Vagina (tissue), 2 donors: ENCODE measurements around the gene PRB2. TPM values are rescaled to one million over a fixed set of nuclear protein-coding genes. Genes with fewer than 3 reads are reported as not detected.
"Not testable (repeated sequence)": the region's sequence is repeated elsewhere in the genome, so short reads cannot be mapped to it uniquely, and the experiment has no call there.

Experiments
- DNase-seq, 2 donors: peaks; one replicate each; pipeline ENCODE4 v3.0.0-alpha.2; 2017; ENCODE audit errors: extremely low spot score in 2 of 2
- H3K27ac ChIP-seq: fragments of 200-600 bp; sonication (generic); one replicate; pipeline ENCODE4 v1.5.1; 2019
- H3K27me3 ChIP-seq: fragments of 200-600 bp; sonication (generic); one replicate; pipeline ENCODE4 v1.5.1; 2019
- H3K36me3 ChIP-seq, 2 donors: fragments of 200-600 bp; sonication (generic); one replicate each; pipeline ENCODE4 v1.5.1; 2017 to 2019
- H3K4me1 ChIP-seq: fragments of 200-600 bp; sonication (generic); one replicate; pipeline ENCODE4 v1.5.1; 2019
- H3K4me3 ChIP-seq, 2 donors: fragments of 200-600 bp; sonication (generic); 1 replicate in 1 of 2; 2 replicates in 1 of 2; pipeline ENCODE4 v1.5.1; 2016 to 2019
- H3K9me3 ChIP-seq: fragments of 200-600 bp; sonication (generic); one replicate; pipeline ENCODE4 v1.5.1; 2019
- CTCF ChIP-seq, 3 experiments: fragments of 450-650 bp in 2 of 3; fragments of 200-600 bp in 1 of 3; sonication (generic) in 1 of 3; IDR thresholded peaks; one replicate each; pipeline ENCODE4 v1.5.1; 2017 to 2019; ENCODE audit warnings: antibody characterized with exemption in 3 of 3, mild to moderate bottlenecking in 2 of 3, moderate library complexity in 2 of 3
- POLR2A ChIP-seq, 2 donors: fragments of 450-650 bp; IDR thresholded peaks; one replicate each; pipeline ENCODE4 v1.6.1; 2017; ENCODE audit warnings: antibody characterized with exemption in 2 of 2, mild to moderate bottlenecking in 2 of 2, moderate library complexity in 2 of 2
- POLR2AphosphoS5 ChIP-seq, 2 donors: sonication (generic); formaldehyde crosslinking; IDR thresholded peaks; one replicate each; pipeline ENCODE4 v1.9.0; 2017; ENCODE audit warnings: antibody characterized with exemption in 2 of 2, mild to moderate bottlenecking in 2 of 2, low read depth in 1 of 2; ENCODE audit not compliant: insufficient read depth in 1 of 2
- intact Hi-C: fragments of 100-400 bp; cut with DNase I; formaldehyde crosslinking; loops from one replicate; pipeline ENCODE4 v1.15.1; 2023
- total RNA-seq: library from RNA; depleted of rRNA; stranded (reverse); fragments of >200 nt; gene quantifications from one replicate; pipeline ENCODE4 v1.2.3, GENCODE V29; 2016

PRB2 gene
- total RNA-seq, 1 donor from 2014 or later, result not detected

- H3K36me3 ChIP-seq, result no peaks in the 10 kb centered on the region
- no peaks in the 10 kb centered on the region for H3K27me3 ChIP-seq
- TF ChIP-seq POLR2AphosphoS5 (IDR thresholded peaks at IDR 0.05; ENCODE audit: insufficient read depth in 1 of 2, low read depth in 1 of 2), result no peak
- TF ChIP-seq POLR2A (IDR thresholded peaks at IDR 0.05), result no peak
- TF ChIP-seq CTCF (IDR thresholded peaks at IDR 0.05), result no peak
- H3K4me3 ChIP-seq, result no peak overlapping the region
- intact Hi-C loops, result no loop called here
- H3K4me1 ChIP-seq, result no peaks in the 10 kb centered on the region
- no peak for DNase-seq
- no peak overlapping the region for H3K27ac ChIP-seq
- H3K9me3 ChIP-seq, result no peaks in the 10 kb centered on the region
Measured at GRCh38 chr12:11408096-11408495, 12.7 kb upstream of the PRB2 start.

- no peak for DNase-seq
- no peaks in the 10 kb centered on the region for H3K36me3 ChIP-seq
- H3K4me3 ChIP-seq, result no peak overlapping the region
- TF ChIP-seq POLR2A (IDR thresholded peaks at IDR 0.05) (no peak), POLR2AphosphoS5 (IDR thresholded peaks at IDR 0.05; ENCODE audit: insufficient read depth in 1 of 2, low read depth in 1 of 2) (no peak), CTCF (IDR thresholded peaks at IDR 0.05) (no peak)
- H3K9me3 ChIP-seq, result no peaks in the 10 kb centered on the region
- H3K27ac ChIP-seq, result no peak overlapping the region
- no peaks in the 10 kb centered on the region for H3K4me1 ChIP-seq
- intact Hi-C loops, result no loop called here
- no peaks in the 10 kb centered on the region for H3K27me3 ChIP-seq
Measured at GRCh38 chr12:11397366-11397765, 2.0 kb upstream of the PRB2 start.

GRCh38 chr12:11391456-11391855, 3.9 kb downstream of the PRB2 start:
- H3K4me3 ChIP-seq, DNase-seq, H3K27ac ChIP-seq, H3K4me1 ChIP-seq, intact Hi-C loops, H3K9me3 ChIP-seq, H3K27me3 ChIP-seq, H3K36me3 ChIP-seq: not testable (repeated sequence)

- H3K27ac ChIP-seq, H3K4me3 ChIP-seq, DNase-seq, intact Hi-C loops, H3K36me3 ChIP-seq, H3K4me1 ChIP-seq, H3K9me3 ChIP-seq, H3K27me3 ChIP-seq: not testable (repeated sequence)
Measured at GRCh38 chr12:11377420-11377819, 17.9 kb downstream of the PRB2 start.

- TF ChIP-seq POLR2A (IDR thresholded peaks at IDR 0.05), result no peak
- no peak for TF ChIP-seq CTCF (IDR thresholded peaks at IDR 0.05)
- TF ChIP-seq POLR2AphosphoS5 (IDR thresholded peaks at IDR 0.05; ENCODE audit: insufficient read depth in 1 of 2, low read depth in 1 of 2), result no peak
- H3K4me3 ChIP-seq, result no peak overlapping the region
- H3K9me3 ChIP-seq, result no peaks in the 10 kb centered on the region
- H3K36me3 ChIP-seq, result no peaks in the 10 kb centered on the region
- no peaks in the 10 kb centered on the region for H3K27me3 ChIP-seq
- intact Hi-C loops, result no loop called here
- no peak for DNase-seq
- no peak overlapping the region for H3K27ac ChIP-seq
- H3K4me1 ChIP-seq, result no peaks in the 10 kb centered on the region
Measured at GRCh38 chr12:11361151-11361550, 34.2 kb downstream of the PRB2 start.

- H3K4me1 ChIP-seq, H3K27me3 ChIP-seq, H3K36me3 ChIP-seq, intact Hi-C loops, H3K4me3 ChIP-seq, H3K27ac ChIP-seq, H3K9me3 ChIP-seq, DNase-seq: not testable (repeated sequence)
Measured at GRCh38 chr12:11360205-11360883, 35.0 kb downstream of the PRB2 start.

- H3K9me3 ChIP-seq, H3K4me3 ChIP-seq, H3K4me1 ChIP-seq, intact Hi-C loops, H3K27me3 ChIP-seq, H3K27ac ChIP-seq, DNase-seq, H3K36me3 ChIP-seq: not testable (repeated sequence)
Measured at GRCh38 chr12:11351736-11352135, 43.6 kb downstream of the PRB2 start.
